Mesendoderm (in vitro differentiated cells): ENCODE measurements around the gene TALDO1.

Experiments
- DNase-seq: peaks from one replicate; pipeline ENCODE4 v3.0.0; 2013
- H2AK5ac ChIP-seq: 2 replicates; pipeline ENCODE4 v1.6.1; 2013; ENCODE audit warnings: low read length, inconsistent platforms
- H2BK120ac ChIP-seq: 2 replicates; pipeline ENCODE4 v1.6.1; 2013; ENCODE audit warnings: low read depth, mild to moderate bottlenecking, low read length, moderate library complexity, mixed read lengths
- H2BK15ac ChIP-seq: replicated peaks from 2 replicates; pipeline ENCODE4 v1.6.1; 2013; ENCODE audit warnings: low read depth, mild to moderate bottlenecking, moderate library complexity
- H2BK5ac ChIP-seq: 2 replicates; pipeline ENCODE4 v1.6.1; 2013; ENCODE audit warnings: low read length, inconsistent platforms
- H3K18ac ChIP-seq: 2 replicates; pipeline ENCODE4 v1.6.1; 2013; ENCODE audit warnings: mild to moderate bottlenecking, low read length, mixed read lengths
- H3K23ac ChIP-seq: one replicate; pipeline ENCODE4 v1.6.1; 2013; ENCODE audit warnings: low read length
- H3K27ac ChIP-seq: 2 replicates; pipeline ENCODE4 v1.5.1; 2013; ENCODE audit warnings: low read depth, mild to moderate bottlenecking, inconsistent platforms, low read length, moderate library complexity
- H3K27me3 ChIP-seq: 2 replicates; pipeline ENCODE4 v1.6.1; 2013; ENCODE audit warnings: low read length, control low read depth, mild to moderate bottlenecking, inconsistent platforms; ENCODE audit not compliant: insufficient read depth, poor library complexity
- H3K36me3 ChIP-seq: 2 replicates; pipeline ENCODE4 v1.6.1; 2013; ENCODE audit warnings: low read length, inconsistent platforms; ENCODE audit not compliant: control insufficient read depth, insufficient read depth
- H3K4ac ChIP-seq: one replicate; pipeline ENCODE4 v1.6.1; 2013; ENCODE audit warnings: low read depth, mild to moderate bottlenecking, low read length, moderate library complexity
- H3K4me1 ChIP-seq: 2 replicates; pipeline ENCODE4 v1.6.1; 2013; ENCODE audit warnings: low read depth, low read length, inconsistent platforms; ENCODE audit not compliant: control insufficient read depth
- H3K4me2 ChIP-seq: 2 replicates; pipeline ENCODE4 v1.6.1; 2013; ENCODE audit warnings: low read length
- H3K4me3 ChIP-seq: 2 replicates; pipeline ENCODE4 v1.5.1; 2013; ENCODE audit warnings: mild to moderate bottlenecking, low read length
- H3K56ac ChIP-seq: one replicate; pipeline ENCODE4 v1.6.1; 2013; ENCODE audit warnings: low read length
- H3K79me1 ChIP-seq: 2 replicates; pipeline ENCODE4 v1.6.1; 2013; ENCODE audit warnings: low read length, inconsistent platforms
- H3K79me2 ChIP-seq: 2 replicates; pipeline ENCODE4 v1.6.1; 2013; ENCODE audit warnings: mild to moderate bottlenecking, low read length; ENCODE audit not compliant: control insufficient read depth, insufficient read depth
- H3K9ac ChIP-seq: 2 replicates; pipeline ENCODE4 v1.6.1; 2013; ENCODE audit warnings: low read length, inconsistent platforms
- H4K5ac ChIP-seq: one replicate; pipeline ENCODE4 v1.6.1; 2013; ENCODE audit warnings: low read length
- H4K8ac ChIP-seq: one replicate; pipeline ENCODE4 v1.6.1; 2013; ENCODE audit warnings: low read depth, mild to moderate bottlenecking, control low read depth, low read length, moderate library complexity
- WGBS: extraction: QIAGEN DNeasy Blood & Tissue Kit; methylation state at CpG from one replicate; pipeline ENCODE4 v1.1.7; 2013; ENCODE audit warnings: low lambda C conversion rate, missing lambda C conversion rate; ENCODE audit not compliant: insufficient coverage; ENCODE audit errors: extremely low coverage; 5-methylcytosine and 5-hydroxymethylcytosine counted together

TALDO1 gene

GRCh38 chr11:721247-721740 is 26.0 kb upstream of the TALDO1 start:
- Histone ChIP-seq H3K79me2 (no peaks in the 10 kb centered on the region), H3K27ac (no peak overlapping the region), H2BK15ac (no peak overlapping the region), H3K4me2 (no peak overlapping the region), H3K4me3 (no peak overlapping the region), H3K4me1 (no peaks in the 10 kb centered on the region), H4K8ac (no peak overlapping the region), H2BK5ac (no peak overlapping the region), H3K9ac (no peak overlapping the region), H3K4ac (no peak overlapping the region), H2AK5ac (no peak overlapping the region), H3K27me3 (peaks cover 2% of the 10 kb centered on the region), H3K79me1 (no peaks in the 10 kb centered on the region), H3K56ac (no peak overlapping the region), H3K18ac (no peak overlapping the region), H4K5ac (no peak overlapping the region), H2BK120ac (no peak overlapping the region), H3K23ac (no peak overlapping the region), H3K36me3 (no peaks in the 10 kb centered on the region)
- WGBS: no CpG with 5 or more reads among the region's 28 CpGs
- no peak for DNase-seq

GRCh38 chr11:721741-722345 is 25.4 kb upstream of the TALDO1 start:
- H3K9ac ChIP-seq: no peak overlapping the region
- no peak overlapping the region for H3K18ac ChIP-seq
- H2AK5ac ChIP-seq: no peak overlapping the region
- H3K36me3 ChIP-seq: no peaks in the 10 kb centered on the region
- no peak for DNase-seq
- WGBS: no CpG with 5 or more reads among the region's 33 CpGs
- no peak overlapping the region for H3K56ac ChIP-seq
- H3K27me3 ChIP-seq: peaks cover 2% of the 10 kb centered on the region
- H4K8ac ChIP-seq: no peak overlapping the region
- no peak overlapping the region for H2BK5ac ChIP-seq
- no peaks in the 10 kb centered on the region for H3K4me1 ChIP-seq
- no peaks in the 10 kb centered on the region for H3K79me1 ChIP-seq
- H3K27ac ChIP-seq: no peak overlapping the region
- no peak overlapping the region for H3K4me3 ChIP-seq
- no peak overlapping the region for H2BK120ac ChIP-seq
- H3K4ac ChIP-seq: no peak overlapping the region
- H3K79me2 ChIP-seq: no peaks in the 10 kb centered on the region
- H3K23ac ChIP-seq: no peak overlapping the region
- H2BK15ac ChIP-seq: no peak overlapping the region
- H3K4me2 ChIP-seq: no peak overlapping the region
- H4K5ac ChIP-seq: no peak overlapping the region

GRCh38 chr11:722346-722811 is 24.9 kb upstream of the TALDO1 start:
- Histone ChIP-seq H3K18ac (no peak overlapping the region), H3K4me1 (no peaks in the 10 kb centered on the region), H3K4me3 (no peak overlapping the region), H3K4ac (no peak overlapping the region), H2BK15ac (no peak overlapping the region), H3K23ac (no peak overlapping the region), H3K27me3 (peaks cover 2% of the 10 kb centered on the region), H2BK120ac (no peak overlapping the region), H4K8ac (no peak overlapping the region), H4K5ac (no peak overlapping the region), H3K4me2 (no peak overlapping the region), H3K79me2 (no peaks in the 10 kb centered on the region), H2BK5ac (no peak overlapping the region), H3K27ac (no peak overlapping the region), H3K36me3 (no peaks in the 10 kb centered on the region), H3K56ac (no peak overlapping the region), H2AK5ac (no peak overlapping the region), H3K9ac (no peak overlapping the region), H3K79me1 (no peaks in the 10 kb centered on the region)
- no CpG with 5 or more reads among the region's 20 CpGs for WGBS
- no peak for DNase-seq

GRCh38 chr11:723120-723883 is 24.0 kb upstream of the TALDO1 start:
- no peak overlapping the region for H2BK120ac ChIP-seq
- no peaks in the 10 kb centered on the region for H3K4me1 ChIP-seq
- no peak overlapping the region for H3K27ac ChIP-seq
- WGBS: no CpG with 5 or more reads among the region's 8 CpGs
- H3K36me3 ChIP-seq: no peaks in the 10 kb centered on the region
- peaks cover 2% of the 10 kb centered on the region for H3K27me3 ChIP-seq
- DNase-seq: no peak
- no peak overlapping the region for H3K9ac ChIP-seq
- H3K4ac ChIP-seq: no peak overlapping the region
- H3K4me3 ChIP-seq: no peak overlapping the region
- no peak overlapping the region for H3K4me2 ChIP-seq
- no peak overlapping the region for H3K18ac ChIP-seq
- no peak overlapping the region for H2BK5ac ChIP-seq
- H4K5ac ChIP-seq: no peak overlapping the region
- no peak overlapping the region for H2BK15ac ChIP-seq
- H4K8ac ChIP-seq: no peak overlapping the region
- no peaks in the 10 kb centered on the region for H3K79me2 ChIP-seq
- H3K79me1 ChIP-seq: no peaks in the 10 kb centered on the region
- no peak overlapping the region for H3K56ac ChIP-seq
- H2AK5ac ChIP-seq: no peak overlapping the region
- no peak overlapping the region for H3K23ac ChIP-seq

GRCh38 chr11:724049-724777 is 23.1 kb upstream of the TALDO1 start:
- Histone ChIP-seq H4K8ac (no peak overlapping the region), H3K4me3 (no peak overlapping the region), H2BK15ac (no peak overlapping the region), H2BK120ac (no peak overlapping the region), H3K79me1 (no peaks in the 10 kb centered on the region), H4K5ac (no peak overlapping the region), H2BK5ac (no peak overlapping the region), H3K9ac (no peak overlapping the region), H3K4me2 (no peak overlapping the region), H3K18ac (no peak overlapping the region), H3K56ac (no peak overlapping the region), H3K4me1 (no peaks in the 10 kb centered on the region), H2AK5ac (no peak overlapping the region), H3K36me3 (no peaks in the 10 kb centered on the region), H3K27me3 (peaks cover 2% of the 10 kb centered on the region), H3K79me2 (no peaks in the 10 kb centered on the region), H3K27ac (no peak overlapping the region), H3K4ac (no peak overlapping the region), H3K23ac (no peak overlapping the region)
- no CpG with 5 or more reads among the region's 19 CpGs for WGBS
- no peak for DNase-seq
